DND-41 (cell line): ENCODE results near the gene DDX52.
A peak's percentile ranks its signal among the peaks of the same experiment; 100 is the strongest.

Source experiments
- ATAC-seq: fragments of 200-7000 bp; cut with Tn5 transposase; 3 replicates; pipeline ENCODE4 v1.9.1; 2021; ENCODE audit warnings: low read depth; ENCODE audit not compliant: insufficient read depth
- DNase-seq: peaks from one replicate; pipeline ENCODE4 v3.0.0-alpha.2; 2020
- H2AFZ ChIP-seq: 2 replicates; pipeline ENCODE4 v1.6.0; 2012; ENCODE audit warnings: low read depth, low read length
- H3K27ac ChIP-seq: 2 replicates; pipeline ENCODE4 v1.5.1; 2012; ENCODE audit warnings: low read length, inconsistent platforms
- H3K27me3 ChIP-seq: fragments of 200-600 bp; sonication (generic); 2 replicates; pipeline ENCODE4 v1.6.0; 2012; ENCODE audit warnings: low read length, mild to moderate bottlenecking, inconsistent platforms; ENCODE audit not compliant: insufficient read depth, poor library complexity
- H3K36me3 ChIP-seq: 2 replicates; pipeline ENCODE4 v1.5.1; 2012; ENCODE audit warnings: low read length, inconsistent platforms; ENCODE audit not compliant: insufficient read depth
- H3K4me1 ChIP-seq: 2 replicates; pipeline ENCODE4 v1.5.1; 2012; ENCODE audit warnings: mild to moderate bottlenecking, low read length; ENCODE audit not compliant: insufficient read depth
- H3K4me2 ChIP-seq: 2 replicates; pipeline ENCODE4 v1.6.0; 2012; ENCODE audit warnings: mild to moderate bottlenecking, moderate library complexity, low read length, inconsistent platforms; ENCODE audit not compliant: insufficient read depth
- H3K4me3 ChIP-seq, 2 experiments: fragments of 200-600 bp in 1 of 2; shearing (Covaris generic) in 1 of 2; 2 replicates each; pipeline ENCODE4 v1.5.1; 2012 to 2016; ENCODE audit warnings: inconsistent platforms in 2 of 2, low read length in 2 of 2, mild to moderate bottlenecking in 2 of 2, low read depth in 1 of 2, moderate library complexity in 1 of 2
- H3K79me2 ChIP-seq: 2 replicates; pipeline ENCODE4 v1.6.0; 2012; ENCODE audit warnings: low read length, inconsistent platforms; ENCODE audit not compliant: insufficient read depth
- H3K9ac ChIP-seq: 2 replicates; pipeline ENCODE4 v1.6.0; 2012; ENCODE audit warnings: low read depth, mild to moderate bottlenecking, inconsistent platforms, low read length, moderate library complexity
- H3K9me3 ChIP-seq: 2 replicates; pipeline ENCODE4 v1.5.1; 2012; ENCODE audit warnings: low read length, moderate library complexity, mild to moderate bottlenecking, inconsistent platforms; ENCODE audit not compliant: insufficient read depth, severe bottlenecking
- H4K20me1 ChIP-seq: 2 replicates; pipeline ENCODE4 v1.6.0; 2012; ENCODE audit warnings: low read length; ENCODE audit not compliant: insufficient read depth
- EZH2 ChIP-seq: IDR thresholded peaks from 3 replicates; pipeline ENCODE4 v1.6.1; 2012; ENCODE audit warnings: borderline replicate concordance, low read depth, mild to moderate bottlenecking, moderate library complexity, low read length, inconsistent platforms; ENCODE audit not compliant: severe bottlenecking
- TF ChIP-seq, protein P1 (sequence below): IDR thresholded peaks from 2 replicates; pipeline ENCODE4 v1.5.1; 2012; ENCODE audit warnings: borderline replicate concordance, low read length, moderate library complexity, mild to moderate bottlenecking; ENCODE audit not compliant: poor library complexity, severe bottlenecking; ENCODE audit errors: extremely low read depth

DDX52 gene, protein sequence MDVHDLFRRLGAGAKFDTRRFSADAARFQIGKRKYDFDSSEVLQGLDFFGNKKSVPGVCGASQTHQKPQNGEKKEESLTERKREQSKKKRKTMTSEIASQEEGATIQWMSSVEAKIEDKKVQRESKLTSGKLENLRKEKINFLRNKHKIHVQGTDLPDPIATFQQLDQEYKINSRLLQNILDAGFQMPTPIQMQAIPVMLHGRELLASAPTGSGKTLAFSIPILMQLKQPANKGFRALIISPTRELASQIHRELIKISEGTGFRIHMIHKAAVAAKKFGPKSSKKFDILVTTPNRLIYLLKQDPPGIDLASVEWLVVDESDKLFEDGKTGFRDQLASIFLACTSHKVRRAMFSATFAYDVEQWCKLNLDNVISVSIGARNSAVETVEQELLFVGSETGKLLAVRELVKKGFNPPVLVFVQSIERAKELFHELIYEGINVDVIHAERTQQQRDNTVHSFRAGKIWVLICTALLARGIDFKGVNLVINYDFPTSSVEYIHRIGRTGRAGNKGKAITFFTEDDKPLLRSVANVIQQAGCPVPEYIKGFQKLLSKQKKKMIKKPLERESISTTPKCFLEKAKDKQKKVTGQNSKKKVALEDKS

DNA sequence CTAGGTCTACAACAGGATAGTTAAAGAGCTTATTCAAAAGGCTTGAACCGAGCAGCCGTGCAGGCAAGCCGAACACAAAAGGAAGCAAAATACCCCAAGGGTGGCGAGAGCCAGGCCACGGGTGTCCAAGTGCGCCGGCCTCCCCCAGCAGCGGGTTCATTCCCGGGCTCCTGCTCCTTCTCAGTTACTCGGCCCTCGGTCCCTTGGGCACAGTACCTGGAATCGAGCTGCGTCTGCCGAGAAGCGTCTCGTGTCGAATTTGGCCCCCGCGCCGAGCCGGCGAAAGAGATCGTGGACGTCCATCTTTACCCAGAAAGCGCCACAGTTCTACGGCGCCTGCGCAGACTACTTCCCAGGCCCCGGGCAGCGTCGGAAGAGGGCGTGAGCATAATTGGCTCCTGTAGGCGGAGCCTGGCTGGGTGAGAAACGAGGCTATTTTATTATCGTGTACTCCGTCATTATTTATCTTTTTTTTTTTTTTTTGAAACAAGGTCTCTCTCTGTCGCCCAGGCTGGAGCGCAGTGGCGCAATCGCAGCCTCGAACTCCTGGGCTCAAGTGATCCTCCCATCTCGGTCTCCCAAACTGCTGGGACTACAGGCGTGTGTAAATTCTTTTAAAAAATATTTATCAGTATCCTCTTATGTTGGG is at the start of gene DDX52:
TSS of gene DDX52 (minus strand) at position 329 of the 649 bp plus-strand sequence. CDS start at position 303, 26 bp downstream.
- H3K4me2 ChIP-seq, result peak within 1 kb of the TSS; percentile 77
- no peaks in the 10 kb centered on the region for H3K9me3 ChIP-seq
- peaks cover 51% of the 10 kb centered on the region for H3K79me2 ChIP-seq
- peak; percentile 99 for ATAC-seq
- peak within 1 kb of the TSS; percentile 88 for H3K9ac ChIP-seq
- TF ChIP-seq, protein P1, sequence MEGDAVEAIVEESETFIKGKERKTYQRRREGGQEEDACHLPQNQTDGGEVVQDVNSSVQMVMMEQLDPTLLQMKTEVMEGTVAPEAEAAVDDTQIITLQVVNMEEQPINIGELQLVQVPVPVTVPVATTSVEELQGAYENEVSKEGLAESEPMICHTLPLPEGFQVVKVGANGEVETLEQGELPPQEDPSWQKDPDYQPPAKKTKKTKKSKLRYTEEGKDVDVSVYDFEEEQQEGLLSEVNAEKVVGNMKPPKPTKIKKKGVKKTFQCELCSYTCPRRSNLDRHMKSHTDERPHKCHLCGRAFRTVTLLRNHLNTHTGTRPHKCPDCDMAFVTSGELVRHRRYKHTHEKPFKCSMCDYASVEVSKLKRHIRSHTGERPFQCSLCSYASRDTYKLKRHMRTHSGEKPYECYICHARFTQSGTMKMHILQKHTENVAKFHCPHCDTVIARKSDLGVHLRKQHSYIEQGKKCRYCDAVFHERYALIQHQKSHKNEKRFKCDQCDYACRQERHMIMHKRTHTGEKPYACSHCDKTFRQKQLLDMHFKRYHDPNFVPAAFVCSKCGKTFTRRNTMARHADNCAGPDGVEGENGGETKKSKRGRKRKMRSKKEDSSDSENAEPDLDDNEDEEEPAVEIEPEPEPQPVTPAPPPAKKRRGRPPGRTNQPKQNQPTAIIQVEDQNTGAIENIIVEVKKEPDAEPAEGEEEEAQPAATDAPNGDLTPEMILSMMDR, result no peak
- TF ChIP-seq EZH2, result no peak
- peak within 1 kb of the TSS; percentile 80 for H3K27ac ChIP-seq
- H4K20me1 ChIP-seq, result no peaks in the 10 kb centered on the region
- DNase-seq, result peak; percentile 89
- H3K36me3 ChIP-seq, result peaks cover 25% of the 10 kb centered on the region
- peak within 1 kb of the TSS; percentile 92 to 97 for H3K4me3 ChIP-seq
- H2AFZ ChIP-seq, result peak within 1 kb of the TSS; percentile 96
- H3K27me3 ChIP-seq, result peaks cover 22% of the 10 kb centered on the region
- H3K4me1 ChIP-seq, result peaks cover 31% of the 10 kb centered on the region

DNA sequence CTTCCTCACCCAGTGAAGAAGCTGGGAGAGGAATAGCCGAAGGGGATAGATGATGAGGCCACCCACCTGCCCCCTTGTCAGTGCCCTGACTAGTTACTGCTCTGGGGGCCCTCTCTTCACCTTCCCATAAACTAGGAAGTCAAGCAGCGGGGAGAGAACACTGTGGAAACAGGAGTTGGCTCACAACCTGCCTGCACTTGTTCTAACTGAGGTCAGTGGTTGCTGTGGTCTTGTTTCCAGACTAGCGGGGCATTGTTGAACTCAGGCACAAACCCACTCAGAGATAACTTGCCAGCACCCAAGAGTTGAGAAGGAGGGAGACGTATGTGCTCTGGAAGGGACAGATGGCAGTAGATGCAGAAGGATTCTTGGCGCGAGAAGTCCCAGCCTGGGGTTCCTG is 48.6 kb upstream of the DDX52 start:
- no peaks in the 10 kb centered on the region for H3K79me2 ChIP-seq
- H3K4me2 ChIP-seq, result no peak overlapping the region
- ATAC-seq (peak; percentile 55; the same call in 1 of the 3 replicates), DNase-seq (peak; percentile 9)
- H4K20me1 ChIP-seq, result no peaks in the 10 kb centered on the region
- H3K36me3 ChIP-seq, result no peaks in the 10 kb centered on the region
- H3K4me3 ChIP-seq, result no peak overlapping the region
- no peaks in the 10 kb centered on the region for H3K27me3 ChIP-seq
- H3K9ac ChIP-seq, result no peak overlapping the region
- no peaks in the 10 kb centered on the region for H3K9me3 ChIP-seq
- H3K27ac ChIP-seq, result no peak overlapping the region
- H3K4me1 ChIP-seq, result no peaks in the 10 kb centered on the region
- H2AFZ ChIP-seq, result no peak overlapping the region
- TF ChIP-seq EZH2, result no peak
- TF ChIP-seq, protein P1, result no peak

DNA sequence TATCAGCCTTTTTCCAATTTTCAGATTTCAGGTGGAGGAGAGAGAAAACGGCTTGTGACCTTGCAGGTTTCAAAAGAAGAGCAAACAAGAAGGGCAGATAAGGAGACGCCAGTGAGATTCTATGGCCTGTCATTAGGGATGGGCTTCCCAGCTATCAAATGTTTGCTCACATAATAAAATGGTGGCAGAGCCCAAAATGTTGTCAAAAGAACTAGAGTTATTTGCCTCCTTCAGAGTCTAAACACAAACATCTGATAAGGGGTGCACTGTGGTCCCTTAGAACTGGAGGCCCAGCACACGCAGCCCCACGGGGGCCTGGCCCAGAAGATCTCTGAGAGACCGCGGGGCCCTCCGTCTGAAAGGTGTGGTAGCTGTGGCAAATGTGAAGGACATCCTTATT is 46.1 kb upstream of the DDX52 start:
- no peak for DNase-seq
- H3K9me3 ChIP-seq, result no peaks in the 10 kb centered on the region
- no peak overlapping the region for H3K9ac ChIP-seq
- no peak overlapping the region for H3K4me3 ChIP-seq
- H3K79me2 ChIP-seq, result no peaks in the 10 kb centered on the region
- H3K36me3 ChIP-seq, result no peaks in the 10 kb centered on the region
- TF ChIP-seq, protein P1, result no peak
- TF ChIP-seq EZH2, result no peak
- H3K4me2 ChIP-seq, result no peak overlapping the region
- H3K27me3 ChIP-seq, result no peaks in the 10 kb centered on the region
- H3K4me1 ChIP-seq, result no peaks in the 10 kb centered on the region
- ATAC-seq, result no peak
- H3K27ac ChIP-seq, result no peak overlapping the region
- no peak overlapping the region for H2AFZ ChIP-seq
- H4K20me1 ChIP-seq, result no peaks in the 10 kb centered on the region
